Measurements from ENCODE around the gene ARHGEF33.

The ARHGEF33 gene

DNA sequence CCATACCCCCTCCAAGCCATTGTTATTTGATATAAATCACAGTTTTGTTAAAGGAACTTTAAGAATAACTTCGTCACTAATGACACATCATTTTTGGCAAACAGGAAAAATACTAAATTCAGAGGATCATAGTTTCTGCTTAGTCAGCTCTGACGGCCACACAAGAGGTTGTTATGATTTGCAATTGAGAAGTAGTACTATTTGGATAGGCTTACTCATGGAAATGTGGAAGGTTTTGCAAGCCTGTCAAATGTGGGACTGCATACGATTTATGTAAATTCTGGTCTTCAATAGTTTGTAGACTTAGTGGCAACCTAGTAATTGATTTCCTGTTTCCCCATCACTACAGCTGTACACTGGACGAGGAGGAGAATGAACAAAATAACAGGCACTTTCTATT lies 108.1 kb downstream of the ARHGEF33 start:
- no peak for FAIRE-seq
- DNase-seq (ENCODE audit: extremely low spot score, insufficient read length, low read depth): no peak

DNA sequence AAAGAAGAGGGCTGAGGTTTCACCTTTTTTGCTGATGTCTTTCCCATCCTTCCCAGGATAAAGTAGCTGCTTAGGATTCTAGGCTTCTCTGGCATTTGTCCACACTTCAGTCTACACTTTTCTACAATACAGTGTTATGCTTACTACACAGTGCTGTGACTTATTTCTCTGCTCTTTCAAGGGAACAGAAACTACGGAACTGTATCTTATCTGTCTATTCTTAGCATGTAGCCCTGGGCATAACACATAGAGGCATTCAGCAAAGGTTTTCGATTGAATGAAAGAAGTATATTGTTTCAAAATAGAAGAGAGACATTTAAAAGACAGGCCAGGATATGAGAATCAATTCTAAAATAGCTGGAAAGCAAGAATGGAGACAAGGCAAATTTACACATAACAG lies 110.9 kb downstream of the ARHGEF33 start:
- DNase-seq (ENCODE audit: extremely low spot score, insufficient read length, low read depth) (no peak), FAIRE-seq (no peak)

DNA sequence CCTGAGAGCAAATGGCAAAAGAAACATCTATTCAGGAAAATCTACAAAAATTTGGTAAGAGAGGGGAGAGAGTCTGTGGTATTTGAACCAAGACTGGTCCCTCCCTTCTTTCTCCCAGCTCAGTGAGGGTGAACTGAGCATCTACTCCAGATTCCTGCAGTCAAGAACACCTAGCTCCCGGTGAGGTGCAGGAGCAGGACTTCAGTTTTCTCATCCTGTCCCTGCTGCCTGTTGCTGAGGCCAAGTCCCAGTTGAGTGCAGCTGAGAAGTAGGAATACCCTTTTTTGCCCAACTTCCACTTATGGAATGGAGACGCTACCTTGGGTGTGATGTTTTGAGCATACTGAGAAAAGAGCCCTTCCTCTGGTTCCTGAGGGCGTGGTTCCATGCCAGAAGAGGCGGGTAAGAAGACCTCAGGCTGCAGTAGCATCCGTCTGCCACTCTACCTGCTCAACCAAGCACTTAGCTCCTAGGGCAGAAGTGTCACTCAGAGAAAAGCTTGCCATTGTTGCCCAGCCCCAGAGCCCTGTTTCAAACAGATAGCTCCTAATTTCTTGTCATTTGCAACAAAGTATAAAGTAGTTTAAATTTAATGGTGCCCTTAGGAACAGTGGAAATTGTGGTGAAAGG lies 118.3 kb downstream of the ARHGEF33 start:
- FAIRE-seq (no peak), DNase-seq (ENCODE audit: extremely low spot score, insufficient read length, low read depth) (no peak)

DNA sequence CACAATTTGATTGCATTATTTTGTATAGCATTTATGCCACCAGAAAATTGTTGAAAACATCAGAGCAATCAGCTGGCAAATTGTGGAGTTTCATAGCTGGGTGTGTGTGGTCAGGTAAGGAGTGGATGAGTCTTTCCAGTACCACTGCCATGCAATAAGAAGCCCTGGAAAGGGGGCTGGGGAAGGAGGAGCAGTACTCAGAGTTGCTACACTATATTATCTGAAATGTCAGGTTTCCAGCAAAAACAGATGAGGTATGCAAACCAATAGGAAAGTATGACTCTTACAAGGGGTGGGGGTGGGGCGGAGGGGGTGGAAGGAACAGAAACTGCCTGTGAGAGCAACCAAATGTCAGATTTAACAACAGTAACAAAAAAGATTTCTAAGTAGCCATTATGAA lies 119.0 kb downstream of the ARHGEF33 start:
- FAIRE-seq (no peak), DNase-seq (ENCODE audit: extremely low spot score, insufficient read length, low read depth) (no peak)

DNA sequence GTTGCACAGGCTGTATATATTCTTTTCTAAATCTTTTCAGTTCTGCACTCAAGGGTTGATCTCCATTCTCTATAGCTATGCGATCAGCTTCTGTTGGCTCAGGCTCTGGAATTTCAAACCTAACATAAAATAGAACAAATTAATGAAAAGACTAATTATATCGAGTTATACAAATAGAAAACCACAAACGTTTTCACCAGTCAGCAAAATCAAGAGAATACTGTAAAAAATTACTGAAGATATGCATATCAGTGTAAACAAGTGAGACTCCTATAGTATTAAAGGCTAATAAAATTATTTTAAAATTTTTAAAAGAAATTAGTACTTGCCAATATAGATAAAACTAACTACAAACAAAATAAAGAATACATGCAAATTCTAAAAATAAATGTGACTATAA lies 124.2 kb downstream of the ARHGEF33 start:
- no peak for FAIRE-seq

DNA sequence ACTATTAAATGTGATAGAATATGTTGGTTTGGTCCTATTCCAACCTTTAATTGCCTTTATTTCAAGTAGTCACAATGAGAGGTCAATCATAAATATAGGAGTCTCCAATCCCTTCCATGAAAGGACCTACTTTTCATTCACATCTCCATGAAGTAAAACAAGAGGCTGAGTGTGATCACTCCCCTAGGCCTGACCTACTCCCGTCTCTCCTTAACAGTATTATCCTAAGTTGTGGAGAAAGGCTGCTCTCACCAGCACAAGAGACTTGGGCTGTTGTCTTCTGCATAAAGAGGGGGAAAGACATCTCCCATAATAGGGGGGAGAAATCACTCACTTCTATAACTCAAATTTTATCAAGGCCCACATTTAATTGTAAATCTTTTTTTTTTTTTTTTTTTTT lies 125.7 kb downstream of the ARHGEF33 start:
- no peak for FAIRE-seq
- DNase-seq (ENCODE audit: extremely low spot score, insufficient read length, low read depth): no peak

More for the DNA sequence above, 124.2 kb downstream of the ARHGEF33 start:
- no peak for DNase-seq (ENCODE audit: extremely low spot score, insufficient read length, low read depth)

DNA sequence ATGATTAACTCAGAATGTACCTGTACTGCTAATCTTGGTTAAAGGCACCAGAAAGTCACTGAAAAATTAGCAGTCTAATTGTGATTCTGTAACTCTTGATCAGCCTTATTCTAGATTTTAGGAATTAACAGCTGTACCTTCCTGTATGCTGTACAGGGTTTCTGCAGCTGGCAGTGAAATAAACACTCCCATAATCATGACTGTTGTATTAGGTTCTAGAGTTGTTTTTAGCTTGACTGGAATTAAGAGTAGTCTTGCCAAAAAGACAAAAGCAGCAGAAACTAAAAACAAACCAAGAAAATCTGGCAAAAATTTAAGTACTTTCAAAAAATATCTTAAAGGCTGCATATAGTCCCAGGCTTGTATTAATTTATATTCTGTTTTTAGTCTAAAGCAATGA lies 127.7 kb downstream of the ARHGEF33 start:
- no peak for FAIRE-seq
- DNase-seq (ENCODE audit: extremely low spot score, insufficient read length, low read depth): no peak

DNA sequence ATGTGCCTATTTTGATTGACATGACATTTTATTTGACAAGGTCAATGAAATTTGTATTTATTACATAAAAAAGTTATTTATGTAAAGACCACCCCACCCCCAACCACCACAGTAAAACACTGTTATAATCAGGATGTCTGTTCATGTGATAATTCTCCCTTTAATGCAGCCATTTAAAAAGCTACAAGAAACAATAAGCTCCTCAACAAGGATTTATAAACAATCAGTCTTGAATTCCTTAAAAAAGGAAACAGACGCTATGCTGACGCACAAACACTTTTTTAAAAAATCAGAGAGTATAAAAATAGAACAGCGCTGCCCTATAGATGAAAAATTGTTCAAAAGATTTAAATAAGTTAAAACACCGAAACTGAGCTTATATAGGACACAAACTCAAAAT lies 129.0 kb downstream of the ARHGEF33 start:
- FAIRE-seq: no peak
- DNase-seq (ENCODE audit: extremely low spot score, insufficient read length, low read depth): no peak

DNA sequence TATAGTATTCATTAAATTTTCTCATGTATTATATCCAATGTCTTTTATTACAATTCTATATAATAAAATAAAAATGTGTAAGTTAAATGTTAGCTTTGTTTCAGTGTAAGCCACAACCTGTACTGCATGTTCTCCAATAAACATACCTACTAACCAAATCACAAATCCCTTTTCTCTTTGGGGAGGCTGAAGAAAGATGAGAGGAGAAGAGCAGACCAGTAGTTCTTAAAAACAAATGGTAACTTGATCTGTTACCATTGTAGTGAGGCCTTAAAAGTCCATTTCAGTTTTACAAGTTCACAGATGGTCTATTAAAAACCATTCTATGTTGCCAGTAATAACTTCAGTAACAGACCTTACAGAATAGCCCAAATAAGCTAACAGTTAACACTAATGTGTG lies 130.7 kb downstream of the ARHGEF33 start:
- no peak for DNase-seq (ENCODE audit: extremely low spot score, insufficient read length, low read depth)
- FAIRE-seq: no peak

DNA sequence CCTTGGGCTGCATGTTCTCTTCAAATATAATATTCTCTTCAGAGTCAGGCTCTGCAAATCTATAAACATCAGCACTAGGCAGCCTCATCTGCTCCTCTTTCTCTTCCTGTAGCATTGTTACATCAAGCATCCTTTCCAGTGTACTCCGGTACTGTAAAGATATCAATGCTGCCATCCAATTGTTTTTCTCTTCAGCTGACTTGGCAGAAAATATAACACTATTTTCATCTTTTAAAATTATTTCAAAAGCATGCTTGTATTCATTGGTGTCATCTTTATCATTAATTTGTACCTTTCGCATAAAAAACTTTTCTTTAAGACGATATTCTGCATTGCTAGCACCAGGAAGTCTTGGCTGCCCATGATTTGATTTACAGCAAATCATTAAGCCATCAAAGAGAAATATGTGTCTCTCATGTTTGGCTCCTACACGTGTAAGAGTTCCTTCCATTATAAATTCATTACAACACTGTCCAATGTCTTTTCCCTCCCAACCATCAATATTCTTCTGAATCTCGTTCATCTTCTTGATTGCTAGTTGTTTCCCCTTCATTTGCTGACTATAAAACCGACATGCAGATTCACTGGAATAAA lies 133.1 kb downstream of the ARHGEF33 start:
- no peak for DNase-seq (ENCODE audit: extremely low spot score, insufficient read length, low read depth)
- no peak for FAIRE-seq

DNA sequence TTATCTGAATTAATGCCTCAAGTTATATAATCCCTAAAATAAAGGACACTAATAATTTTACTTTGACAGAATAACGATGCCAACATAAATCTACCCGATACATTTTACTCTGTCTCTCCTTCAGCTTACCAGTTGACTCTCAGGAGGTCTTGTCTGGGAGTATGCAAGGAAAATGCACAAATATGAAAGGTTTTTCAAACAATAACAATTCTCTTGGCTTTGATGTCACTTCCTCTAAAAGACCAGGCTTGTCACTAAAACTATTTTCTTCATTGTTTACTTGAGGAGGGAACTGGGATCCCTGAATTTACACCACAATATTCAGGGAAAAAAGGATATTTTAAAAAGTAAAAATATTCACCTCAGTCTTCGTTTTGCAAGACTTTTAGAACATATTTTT lies 134.0 kb downstream of the ARHGEF33 start:
- no peak for FAIRE-seq
- DNase-seq (ENCODE audit: extremely low spot score, insufficient read length, low read depth): no peak

DNA sequence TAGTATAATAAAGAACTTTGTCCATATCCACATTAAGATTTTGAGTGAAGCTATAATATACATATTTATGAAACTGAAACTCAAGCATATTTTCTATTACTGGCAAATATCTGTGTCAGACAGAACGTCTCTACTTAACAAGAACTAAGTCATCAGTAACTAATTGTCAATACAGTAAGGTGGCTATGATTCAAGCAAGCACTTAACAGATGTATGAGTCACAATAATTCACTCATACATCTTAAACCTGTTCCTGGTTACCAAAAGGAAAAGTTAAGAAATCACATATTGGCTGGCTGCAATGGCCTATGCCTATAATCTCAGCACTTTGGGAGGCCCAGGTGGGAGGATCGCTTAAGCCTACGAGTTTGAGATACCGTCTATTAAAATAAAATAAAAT lies 135.2 kb downstream of the ARHGEF33 start:
- DNase-seq (ENCODE audit: extremely low spot score, insufficient read length, low read depth) (no peak), FAIRE-seq (no peak)
